ENCODE measurements around the gene SPAG16.

SPAG16 gene

DNA sequence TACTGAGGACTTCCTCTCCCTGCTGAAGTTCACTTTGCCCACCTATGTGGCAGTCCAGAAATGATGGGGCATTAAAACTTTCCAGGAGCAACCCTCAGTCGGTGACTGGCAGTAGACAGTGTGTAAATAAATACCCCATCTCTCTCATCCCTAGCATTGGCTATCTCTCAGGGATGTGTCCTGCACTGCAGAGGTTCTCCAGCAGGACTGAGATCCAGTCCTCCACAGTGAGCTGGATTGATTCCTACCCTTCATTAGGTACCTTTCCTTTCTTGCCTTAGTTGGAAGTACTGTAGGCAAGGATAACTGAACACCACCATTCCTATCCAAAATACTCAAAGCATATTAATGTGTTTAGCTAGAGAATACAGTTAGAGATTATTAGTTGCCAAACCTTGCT lies 441.8 kb downstream of the SPAG16 start:
- H3K27ac Mint-ChIP-seq, result no peak overlapping the region
- no peaks in the 10 kb centered on the region for H3K27me3 Mint-ChIP-seq
- peaks cover 6% of the 10 kb centered on the region for H3K9me3 Mint-ChIP-seq
- H3K4me1 Mint-ChIP-seq, result no peaks in the 10 kb centered on the region
- H3K36me3 Mint-ChIP-seq, result no peaks in the 10 kb centered on the region
- no peak overlapping the region for H3K4me3 Mint-ChIP-seq

DNA sequence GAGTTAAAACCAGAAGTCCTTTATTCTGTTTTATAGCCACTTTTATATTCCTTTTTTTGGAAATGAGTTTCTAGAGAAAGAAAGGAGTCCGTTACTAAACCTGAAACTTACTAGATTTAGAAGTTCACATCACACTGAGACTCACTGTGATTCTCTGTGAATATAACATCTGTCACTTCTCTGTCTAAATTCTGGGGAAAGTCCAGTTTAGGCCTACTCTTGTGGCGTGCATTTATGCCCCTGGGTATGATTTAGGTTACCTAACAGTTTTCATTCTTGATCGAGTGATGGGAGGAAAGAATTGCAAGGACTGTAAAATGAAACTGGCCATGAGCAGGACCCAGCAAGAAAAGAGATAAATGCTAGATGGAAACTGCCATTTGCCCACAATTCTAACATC lies 449.6 kb downstream of the SPAG16 start:
- no peak overlapping the region for H3K4me3 Mint-ChIP-seq

DNA sequence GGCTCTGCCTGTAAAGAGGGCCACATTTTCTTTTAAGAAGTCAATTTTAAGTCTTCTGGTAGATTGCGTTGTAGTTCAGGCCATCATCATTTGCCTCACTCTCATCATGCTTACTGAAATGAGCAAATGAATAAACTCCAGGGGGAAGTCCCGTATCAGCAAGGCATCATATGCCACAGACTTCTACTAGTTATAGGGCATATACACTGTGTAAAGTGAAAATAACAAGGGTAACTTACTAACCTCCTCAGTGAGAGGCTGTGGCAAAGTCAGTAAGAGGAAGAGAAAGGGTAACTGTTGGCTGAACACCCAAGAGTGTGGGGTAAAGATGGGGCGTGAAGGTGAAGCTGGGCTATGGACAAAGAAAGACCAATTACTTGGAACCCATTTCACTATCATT lies 456.2 kb downstream of the SPAG16 start:
- Mint-ChIP-seq H3K4me1 (no peaks in the 10 kb centered on the region), H3K27me3 (no peaks in the 10 kb centered on the region), H3K4me3 (no peak overlapping the region)

More for the DNA sequence above, 449.6 kb downstream of the SPAG16 start:
- H3K27ac Mint-ChIP-seq, result no peak overlapping the region
- H3K36me3 Mint-ChIP-seq, result no peaks in the 10 kb centered on the region
- no peaks in the 10 kb centered on the region for H3K4me1 Mint-ChIP-seq
- H3K9me3 Mint-ChIP-seq, result peaks cover 5% of the 10 kb centered on the region
- no peaks in the 10 kb centered on the region for H3K27me3 Mint-ChIP-seq

DNA sequence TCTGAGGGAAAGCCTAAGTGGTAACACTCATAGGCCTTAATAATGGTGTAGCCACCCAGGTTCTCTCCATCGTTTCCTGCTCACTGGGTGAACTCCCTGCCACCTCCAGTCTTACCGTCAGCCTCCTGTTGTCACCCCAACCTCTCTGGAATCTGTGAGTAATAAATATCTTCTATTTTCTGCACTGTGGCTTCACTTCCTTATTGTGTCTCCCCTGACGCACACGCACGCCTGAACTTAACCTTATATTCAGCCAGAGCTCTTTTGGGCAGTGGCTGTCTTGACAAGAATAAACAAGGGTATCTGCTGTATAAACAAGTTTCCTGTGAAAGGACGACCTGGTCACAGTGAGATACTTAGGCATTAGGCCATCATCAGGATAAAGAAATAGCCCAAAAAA lies 467.2 kb downstream of the SPAG16 start:
- Mint-ChIP-seq H3K27ac (no peak overlapping the region), H3K36me3 (no peaks in the 10 kb centered on the region), H3K4me1 (no peaks in the 10 kb centered on the region), H3K9me3 (no peaks in the 10 kb centered on the region), H3K4me3 (no peak overlapping the region), H3K27me3 (no peaks in the 10 kb centered on the region)

More for the DNA sequence above, 456.2 kb downstream of the SPAG16 start:
- no peak overlapping the region for H3K27ac Mint-ChIP-seq
- no peaks in the 10 kb centered on the region for H3K36me3 Mint-ChIP-seq
- peaks cover 3% of the 10 kb centered on the region for H3K9me3 Mint-ChIP-seq

DNA sequence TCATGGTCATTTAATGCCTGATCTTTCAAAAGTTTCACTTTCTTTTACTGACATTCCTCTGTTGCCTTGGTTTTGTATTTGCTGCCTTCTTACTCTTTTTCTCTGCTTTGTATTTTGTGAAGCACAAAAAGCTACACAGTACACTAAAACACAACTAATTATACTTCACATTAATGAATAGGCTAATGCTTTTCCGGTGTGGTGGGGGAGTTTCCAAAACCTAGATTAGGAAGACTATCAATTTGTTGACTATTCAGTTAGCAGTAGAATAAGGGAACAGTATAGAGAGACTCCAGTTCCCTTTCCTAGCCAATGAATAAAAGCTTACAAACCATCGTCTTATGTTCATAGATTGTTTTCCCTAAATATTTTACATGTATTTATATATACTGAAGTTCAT lies 468.3 kb downstream of the SPAG16 start:
- no peaks in the 10 kb centered on the region for H3K4me1 Mint-ChIP-seq
- no peaks in the 10 kb centered on the region for H3K36me3 Mint-ChIP-seq
- no peak overlapping the region for H3K27ac Mint-ChIP-seq
- H3K27me3 Mint-ChIP-seq, result no peaks in the 10 kb centered on the region
- no peak overlapping the region for H3K4me3 Mint-ChIP-seq
- no peaks in the 10 kb centered on the region for H3K9me3 Mint-ChIP-seq

GRCh38 chr2:213757525-213757924 lies 473.3 kb downstream of the SPAG16 start:
- Mint-ChIP-seq H3K27ac (no peak overlapping the region), H3K4me3 (no peak overlapping the region), H3K4me1 (no peaks in the 10 kb centered on the region), H3K27me3 (no peaks in the 10 kb centered on the region), H3K9me3 (peaks cover 6% of the 10 kb centered on the region), H3K36me3 (no peaks in the 10 kb centered on the region)

DNA sequence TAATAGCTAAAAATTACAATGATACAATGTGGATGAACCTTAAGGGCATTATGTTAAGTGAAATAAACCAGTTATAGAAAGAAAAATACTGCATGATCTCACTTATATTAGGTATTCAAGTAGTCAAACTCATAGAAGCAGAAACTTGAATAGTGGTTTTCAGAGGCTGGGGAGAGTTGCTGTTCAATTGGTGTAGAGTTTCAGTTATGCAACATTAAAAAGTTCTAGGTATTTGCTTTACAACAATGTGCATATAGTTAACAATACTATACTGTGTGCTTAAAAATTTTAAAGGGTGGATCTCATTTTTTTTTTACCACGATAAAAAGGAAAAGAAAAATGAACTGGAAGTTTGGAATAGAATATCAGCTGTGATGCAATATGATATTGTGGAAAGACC lies 479.1 kb downstream of the SPAG16 start:
- no peak overlapping the region for H3K27ac Mint-ChIP-seq
- H3K4me1 Mint-ChIP-seq, result no peaks in the 10 kb centered on the region
- H3K9me3 Mint-ChIP-seq, result peaks cover 9% of the 10 kb centered on the region
- no peak overlapping the region for H3K4me3 Mint-ChIP-seq
- no peaks in the 10 kb centered on the region for H3K27me3 Mint-ChIP-seq
- no peaks in the 10 kb centered on the region for H3K36me3 Mint-ChIP-seq

GRCh38 chr2:213763963-213764362 lies 479.7 kb downstream of the SPAG16 start:
- H3K9me3 Mint-ChIP-seq, result peaks cover 9% of the 10 kb centered on the region
- no peak overlapping the region for H3K27ac Mint-ChIP-seq
- no peak overlapping the region for H3K4me3 Mint-ChIP-seq
- no peaks in the 10 kb centered on the region for H3K4me1 Mint-ChIP-seq
- no peaks in the 10 kb centered on the region for H3K36me3 Mint-ChIP-seq
- no peaks in the 10 kb centered on the region for H3K27me3 Mint-ChIP-seq

- H3K4me1 Mint-ChIP-seq, result no peaks in the 10 kb centered on the region
- H3K9me3 Mint-ChIP-seq, result peaks cover 9% of the 10 kb centered on the region
- H3K4me3 Mint-ChIP-seq, result no peak overlapping the region
- no peak overlapping the region for H3K27ac Mint-ChIP-seq
- no peaks in the 10 kb centered on the region for H3K36me3 Mint-ChIP-seq
- no peaks in the 10 kb centered on the region for H3K27me3 Mint-ChIP-seq
These were observed 480.6 kb downstream of the SPAG16 start for GRCh38 chr2:213764849-213765248.

DNA sequence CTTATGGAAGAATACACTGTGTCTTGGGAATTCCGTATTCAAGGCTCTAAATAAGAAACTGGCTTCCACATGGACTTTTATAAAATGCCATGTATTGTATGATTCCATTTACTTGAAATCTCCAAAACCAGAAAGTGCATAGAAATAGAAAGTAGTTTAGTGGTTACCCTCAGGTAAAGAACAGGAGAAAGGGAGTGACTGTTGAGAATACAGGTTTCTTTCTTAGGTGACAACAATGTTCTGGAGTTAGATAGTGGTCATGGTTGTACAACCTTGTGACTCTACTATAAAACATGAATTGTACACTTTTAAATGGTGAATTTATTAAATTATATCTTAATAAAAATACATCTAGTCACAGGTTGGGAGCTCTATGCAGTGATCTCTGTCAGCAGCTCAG lies 481.8 kb downstream of the SPAG16 start:
- no peaks in the 10 kb centered on the region for H3K36me3 Mint-ChIP-seq
- H3K27ac Mint-ChIP-seq, result no peak overlapping the region
- H3K9me3 Mint-ChIP-seq, result peaks cover 6% of the 10 kb centered on the region
- no peak overlapping the region for H3K4me3 Mint-ChIP-seq
- H3K27me3 Mint-ChIP-seq, result no peaks in the 10 kb centered on the region
- H3K4me1 Mint-ChIP-seq, result no peaks in the 10 kb centered on the region

DNA sequence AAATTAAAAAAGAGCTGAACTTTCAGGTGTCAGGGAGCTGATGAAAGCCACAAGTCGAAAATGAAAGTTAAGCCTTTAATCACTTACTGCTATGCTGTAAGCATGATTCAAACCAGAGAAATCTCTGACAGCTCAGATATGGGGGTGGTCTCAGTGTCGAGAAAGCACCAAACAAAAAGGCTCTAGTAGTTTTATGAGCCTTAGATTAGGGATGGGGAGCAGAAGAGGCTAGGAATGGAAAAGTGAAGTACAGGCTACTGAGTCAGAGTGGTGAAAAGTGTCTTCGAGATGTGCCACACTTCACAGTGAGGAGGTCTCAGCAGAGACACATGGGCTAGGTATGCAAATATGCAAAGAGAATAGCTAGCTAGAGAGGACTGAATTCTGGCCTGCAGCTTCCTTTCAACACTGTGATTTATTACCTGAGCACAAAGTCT lies 482.2 kb downstream of the SPAG16 start:
- Mint-ChIP-seq H3K27ac (no peak overlapping the region), H3K4me3 (no peak overlapping the region), H3K9me3 (peaks cover 4% of the 10 kb centered on the region), H3K27me3 (no peaks in the 10 kb centered on the region), H3K4me1 (no peaks in the 10 kb centered on the region), H3K36me3 (no peaks in the 10 kb centered on the region)

DNA sequence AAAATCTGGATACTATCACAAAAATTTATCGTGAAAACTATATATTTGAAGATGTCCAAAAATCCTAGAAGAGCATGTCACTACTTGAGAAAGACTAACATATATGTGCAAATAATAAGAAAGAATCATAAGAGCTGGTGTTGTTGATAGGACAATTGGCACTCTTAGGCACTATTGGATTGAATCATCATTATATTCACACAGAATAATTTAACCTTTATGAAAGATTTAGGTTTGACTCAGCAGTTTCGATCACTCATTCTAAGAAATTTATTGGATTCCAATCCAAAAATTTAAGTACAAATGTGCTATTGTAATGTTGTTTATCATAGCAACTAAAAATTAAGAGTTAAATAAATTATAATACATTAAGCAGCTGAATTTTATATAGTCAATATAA lies 503.6 kb downstream of the SPAG16 start:
- Mint-ChIP-seq H3K27me3 (no peaks in the 10 kb centered on the region), H3K36me3 (no peaks in the 10 kb centered on the region), H3K27ac (no peak overlapping the region), H3K4me1 (no peaks in the 10 kb centered on the region), H3K9me3 (no peaks in the 10 kb centered on the region), H3K4me3 (no peak overlapping the region)

DNA sequence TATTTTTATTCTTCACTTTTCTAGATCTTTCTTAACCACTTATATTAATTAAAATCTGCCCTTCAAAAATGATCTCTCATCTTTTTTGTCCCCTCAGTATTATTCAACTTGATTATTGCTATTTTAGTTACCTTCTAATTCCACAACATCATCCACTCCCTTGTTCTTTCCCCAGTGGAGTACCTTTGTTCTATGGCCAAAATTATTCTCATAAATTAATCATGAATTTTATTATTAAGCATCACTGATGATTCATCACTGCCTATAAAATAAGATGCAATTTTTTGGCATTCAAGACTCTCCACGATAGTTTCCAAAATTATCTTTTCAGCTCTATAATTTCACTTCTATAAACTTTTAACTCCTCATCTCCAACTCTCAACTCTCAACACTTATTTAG lies 505.7 kb downstream of the SPAG16 start:
- Mint-ChIP-seq H3K27me3 (no peaks in the 10 kb centered on the region), H3K4me3 (no peak overlapping the region), H3K9me3 (no peaks in the 10 kb centered on the region), H3K27ac (no peak overlapping the region), H3K4me1 (no peaks in the 10 kb centered on the region), H3K36me3 (no peaks in the 10 kb centered on the region)

- H3K4me3 Mint-ChIP-seq, result no peak overlapping the region
These were observed 507.8 kb downstream of the SPAG16 start for GRCh38 chr2:213792045-213792444.

DNA sequence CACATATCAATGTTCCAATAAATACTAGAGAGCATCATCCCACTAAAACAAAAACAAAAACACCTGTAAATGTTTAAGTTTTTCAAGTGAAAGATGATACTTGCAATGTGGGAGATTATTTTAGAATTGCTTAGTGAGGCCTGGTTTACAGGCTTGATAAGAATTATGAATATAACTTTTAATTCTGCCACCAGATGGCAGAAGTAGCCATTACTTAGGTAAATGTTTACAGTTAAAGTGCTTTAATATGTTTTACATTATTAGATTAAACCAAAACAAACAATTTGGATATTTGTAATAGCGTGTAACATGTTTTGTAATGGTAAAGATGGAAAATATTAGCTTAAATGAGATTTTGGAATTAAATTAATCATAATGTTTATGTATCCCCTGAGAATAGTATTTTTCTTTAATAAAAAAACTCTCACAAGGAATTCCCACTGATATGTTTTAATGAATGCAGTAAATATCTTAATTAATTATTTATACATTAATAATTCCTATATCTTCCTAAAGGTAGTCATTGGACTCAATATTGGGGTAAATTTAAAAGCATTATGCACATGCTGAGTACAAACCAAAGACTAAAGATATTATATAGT lies 522.0 kb downstream of the SPAG16 start:
- no peaks in the 10 kb centered on the region for H3K27me3 Mint-ChIP-seq
- no peak overlapping the region for H3K4me3 Mint-ChIP-seq
- no peaks in the 10 kb centered on the region for H3K36me3 Mint-ChIP-seq

More at GRCh38 chr2:213792045-213792444, 507.8 kb downstream of the SPAG16 start:
- H3K9me3 Mint-ChIP-seq, result no peaks in the 10 kb centered on the region
- H3K4me1 Mint-ChIP-seq, result no peaks in the 10 kb centered on the region
- H3K27ac Mint-ChIP-seq, result no peak overlapping the region
- no peaks in the 10 kb centered on the region for H3K27me3 Mint-ChIP-seq
- no peaks in the 10 kb centered on the region for H3K36me3 Mint-ChIP-seq

DNA sequence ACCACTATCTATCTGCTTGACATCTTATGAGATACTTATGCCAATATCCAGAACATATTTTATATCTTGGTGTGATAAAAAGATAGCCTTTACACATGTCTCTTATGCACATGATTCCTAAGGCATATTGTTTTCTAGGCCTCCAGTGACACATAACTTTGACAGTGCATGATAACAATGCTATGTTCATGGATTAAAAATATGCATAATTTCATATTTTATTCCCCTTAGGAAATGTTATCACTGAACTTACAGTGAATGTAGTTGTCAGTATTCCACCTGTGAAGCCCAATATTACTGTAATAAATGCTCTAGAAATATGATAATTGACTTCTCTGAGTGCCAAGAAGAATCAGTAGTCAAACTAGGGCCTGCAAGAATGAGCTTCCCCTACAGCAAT lies 532.3 kb downstream of the SPAG16 start:
- H3K27ac Mint-ChIP-seq, result no peak overlapping the region
- no peaks in the 10 kb centered on the region for H3K9me3 Mint-ChIP-seq
- H3K27me3 Mint-ChIP-seq, result no peaks in the 10 kb centered on the region
- no peaks in the 10 kb centered on the region for H3K36me3 Mint-ChIP-seq
- H3K4me3 Mint-ChIP-seq, result no peak overlapping the region
- H3K4me1 Mint-ChIP-seq, result no peaks in the 10 kb centered on the region

More for the DNA sequence above, 522.0 kb downstream of the SPAG16 start:
- H3K9me3 Mint-ChIP-seq, result no peaks in the 10 kb centered on the region
- H3K4me1 Mint-ChIP-seq, result no peaks in the 10 kb centered on the region
- H3K27ac Mint-ChIP-seq, result no peak overlapping the region

- Mint-ChIP-seq H3K27me3 (no peaks in the 10 kb centered on the region), H3K27ac (no peak overlapping the region), H3K4me1 (no peaks in the 10 kb centered on the region), H3K36me3 (no peaks in the 10 kb centered on the region), H3K4me3 (no peak overlapping the region), H3K9me3 (no peaks in the 10 kb centered on the region)
These were observed 534.2 kb downstream of the SPAG16 start for GRCh38 chr2:213818436-213818835.
